Nephron (organoid): ENCODE results near the gene MLXIP.

Source experiments
- H3K27ac Mint-ChIP-seq, 3 experiments: 2 replicates each; pipeline ENCODE4 v1.8.0; 2020; ENCODE audit warnings: mixed read lengths in 3 of 3, mild to moderate bottlenecking in 2 of 3, moderate library complexity in 1 of 3
- H3K27me3 Mint-ChIP-seq: 2 replicates; pipeline ENCODE4 v1.8.0; 2021; ENCODE audit warnings: low read depth, mild to moderate bottlenecking, moderate library complexity, mixed read lengths
- H3K36me3 Mint-ChIP-seq: 2 replicates; pipeline ENCODE4 v1.8.0; 2020; ENCODE audit warnings: low read depth, mixed read lengths
- H3K4me1 Mint-ChIP-seq: 2 replicates; pipeline ENCODE4 v1.8.0; 2020; ENCODE audit warnings: mixed read lengths
- H3K4me3 Mint-ChIP-seq, 3 experiments: 2 replicates each; pipeline ENCODE4 v1.8.0; 2020; ENCODE audit warnings: mild to moderate bottlenecking in 3 of 3, mixed read lengths in 3 of 3, moderate library complexity in 2 of 3
- H3K9me3 Mint-ChIP-seq: 2 replicates; pipeline ENCODE4 v1.8.0; 2020; ENCODE audit warnings: mixed read lengths
- CTCF ChIP-seq, 3 experiments: fragments of 200-600 bp; sonication (generic); IDR thresholded peaks; one replicate each; pipeline ENCODE4 v1.5.0; 2021; ENCODE audit warnings: antibody characterized with exemption in 3 of 3; ENCODE audit not compliant: unreplicated experiment in 3 of 3

Gene MLXIP

GRCh38 chr12:122189626-122190475 lies 111.3 kb downstream of the MLXIP start:
- Mint-ChIP-seq H3K27ac (no peak overlapping the region), H3K27me3 (no peaks in the 10 kb centered on the region), H3K36me3 (no peaks in the 10 kb centered on the region), H3K4me3 (no peak overlapping the region), H3K4me1 (no peaks in the 10 kb centered on the region), H3K9me3 (peaks cover 4% of the 10 kb centered on the region)
- no peak for TF ChIP-seq CTCF (IDR thresholded peaks at IDR 0.05; ENCODE audit: unreplicated experiment in 3 of 3)

- TF ChIP-seq CTCF (IDR thresholded peaks at IDR 0.05; ENCODE audit: unreplicated experiment in 3 of 3) = peak; percentile 59 to 67 (median 61)
- Mint-ChIP-seq H3K9me3 (peaks cover 13% of the 10 kb centered on the region), H3K27ac (no peak overlapping the region), H3K27me3 (no peaks in the 10 kb centered on the region), H3K36me3 (peaks cover 6% of the 10 kb centered on the region), H3K4me3 (no peak overlapping the region), H3K4me1 (no peaks in the 10 kb centered on the region)
These were observed 112.5 kb downstream of the MLXIP start for GRCh38 chr12:122190842-122191668.

- H3K36me3 Mint-ChIP-seq = peaks cover 6% of the 10 kb centered on the region
- no peaks in the 10 kb centered on the region for H3K4me1 Mint-ChIP-seq
- H3K4me3 Mint-ChIP-seq = no peak overlapping the region
- no peak for TF ChIP-seq CTCF (IDR thresholded peaks at IDR 0.05; ENCODE audit: unreplicated experiment in 3 of 3)
- peaks cover 13% of the 10 kb centered on the region for H3K9me3 Mint-ChIP-seq
- peaks cover 3% of the 10 kb centered on the region for H3K27me3 Mint-ChIP-seq
- no peak overlapping the region for H3K27ac Mint-ChIP-seq
These were observed 113.9 kb downstream of the MLXIP start for GRCh38 chr12:122192441-122192840.

- Mint-ChIP-seq H3K27ac (no peak overlapping the region), H3K27me3 (peaks cover 17% of the 10 kb centered on the region), H3K4me3 (no peak overlapping the region), H3K9me3 (peaks cover 13% of the 10 kb centered on the region), H3K36me3 (peaks cover 6% of the 10 kb centered on the region), H3K4me1 (no peaks in the 10 kb centered on the region)
- TF ChIP-seq CTCF (IDR thresholded peaks at IDR 0.05; ENCODE audit: unreplicated experiment in 3 of 3) = no peak
These were observed 116.2 kb downstream of the MLXIP start for GRCh38 chr12:122194804-122195203.

GRCh38 chr12:122195405-122195804 lies 116.8 kb downstream of the MLXIP start:
- peaks cover 6% of the 10 kb centered on the region for H3K36me3 Mint-ChIP-seq
- peaks cover 18% of the 10 kb centered on the region for H3K27me3 Mint-ChIP-seq
- no peak overlapping the region for H3K4me3 Mint-ChIP-seq
- no peaks in the 10 kb centered on the region for H3K4me1 Mint-ChIP-seq
- no peak overlapping the region for H3K27ac Mint-ChIP-seq
- TF ChIP-seq CTCF (IDR thresholded peaks at IDR 0.05; ENCODE audit: unreplicated experiment in 3 of 3) = no peak
- peaks cover 13% of the 10 kb centered on the region for H3K9me3 Mint-ChIP-seq
